ENCODE results near the gene NLGN2.

Gene NLGN2

DNA sequence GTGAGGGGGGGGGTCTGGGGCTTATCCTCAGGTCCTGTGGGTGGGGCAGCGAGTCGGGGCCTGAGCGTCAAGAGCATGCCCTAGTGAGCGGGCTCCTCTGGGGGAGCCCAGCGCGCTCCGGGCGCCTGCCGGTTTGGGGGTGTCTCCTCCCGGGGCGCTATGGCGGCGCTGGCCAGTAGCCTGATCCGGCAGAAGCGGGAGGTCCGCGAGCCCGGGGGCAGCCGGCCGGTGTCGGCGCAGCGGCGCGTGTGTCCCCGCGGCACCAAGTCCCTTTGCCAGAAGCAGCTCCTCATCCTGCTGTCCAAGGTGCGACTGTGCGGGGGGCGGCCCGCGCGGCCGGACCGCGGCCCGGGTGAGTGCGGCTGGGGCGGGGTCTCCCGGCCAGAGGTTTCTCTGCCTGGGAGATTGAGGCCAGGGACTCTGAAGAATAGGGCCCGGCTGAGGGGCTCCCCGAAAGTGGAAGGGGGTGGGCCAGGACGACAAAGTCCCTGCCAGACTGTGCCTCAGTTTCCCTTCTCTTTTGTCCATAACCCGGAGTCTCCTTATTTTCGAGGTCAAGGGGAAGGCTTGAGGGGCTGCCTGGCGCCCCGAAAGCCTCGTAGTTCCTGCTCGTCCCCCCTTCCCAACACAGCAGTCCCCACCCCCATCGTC is 31.9 kb downstream of the NLGN2 start, which contains the start of gene FGF11:
FGF11 (plus strand) TSS at position 51 of the 651 bp plus-strand sequence; CDS start at position 160, 109 bp downstream.
- no peak for DNase-seq (ENCODE audit: extremely low read depth, low read depth)
- TF ChIP-seq, protein P1, sequence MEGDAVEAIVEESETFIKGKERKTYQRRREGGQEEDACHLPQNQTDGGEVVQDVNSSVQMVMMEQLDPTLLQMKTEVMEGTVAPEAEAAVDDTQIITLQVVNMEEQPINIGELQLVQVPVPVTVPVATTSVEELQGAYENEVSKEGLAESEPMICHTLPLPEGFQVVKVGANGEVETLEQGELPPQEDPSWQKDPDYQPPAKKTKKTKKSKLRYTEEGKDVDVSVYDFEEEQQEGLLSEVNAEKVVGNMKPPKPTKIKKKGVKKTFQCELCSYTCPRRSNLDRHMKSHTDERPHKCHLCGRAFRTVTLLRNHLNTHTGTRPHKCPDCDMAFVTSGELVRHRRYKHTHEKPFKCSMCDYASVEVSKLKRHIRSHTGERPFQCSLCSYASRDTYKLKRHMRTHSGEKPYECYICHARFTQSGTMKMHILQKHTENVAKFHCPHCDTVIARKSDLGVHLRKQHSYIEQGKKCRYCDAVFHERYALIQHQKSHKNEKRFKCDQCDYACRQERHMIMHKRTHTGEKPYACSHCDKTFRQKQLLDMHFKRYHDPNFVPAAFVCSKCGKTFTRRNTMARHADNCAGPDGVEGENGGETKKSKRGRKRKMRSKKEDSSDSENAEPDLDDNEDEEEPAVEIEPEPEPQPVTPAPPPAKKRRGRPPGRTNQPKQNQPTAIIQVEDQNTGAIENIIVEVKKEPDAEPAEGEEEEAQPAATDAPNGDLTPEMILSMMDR (IDR thresholded peaks at IDR 0.05; ENCODE audit: low read depth, low read length, missing control alignments) = no peak
- H3K4me3 ChIP-seq (replicated peaks; ENCODE audit: low read depth, low read length) = peak within 1 kb of the TSS; percentile 31

DNA sequence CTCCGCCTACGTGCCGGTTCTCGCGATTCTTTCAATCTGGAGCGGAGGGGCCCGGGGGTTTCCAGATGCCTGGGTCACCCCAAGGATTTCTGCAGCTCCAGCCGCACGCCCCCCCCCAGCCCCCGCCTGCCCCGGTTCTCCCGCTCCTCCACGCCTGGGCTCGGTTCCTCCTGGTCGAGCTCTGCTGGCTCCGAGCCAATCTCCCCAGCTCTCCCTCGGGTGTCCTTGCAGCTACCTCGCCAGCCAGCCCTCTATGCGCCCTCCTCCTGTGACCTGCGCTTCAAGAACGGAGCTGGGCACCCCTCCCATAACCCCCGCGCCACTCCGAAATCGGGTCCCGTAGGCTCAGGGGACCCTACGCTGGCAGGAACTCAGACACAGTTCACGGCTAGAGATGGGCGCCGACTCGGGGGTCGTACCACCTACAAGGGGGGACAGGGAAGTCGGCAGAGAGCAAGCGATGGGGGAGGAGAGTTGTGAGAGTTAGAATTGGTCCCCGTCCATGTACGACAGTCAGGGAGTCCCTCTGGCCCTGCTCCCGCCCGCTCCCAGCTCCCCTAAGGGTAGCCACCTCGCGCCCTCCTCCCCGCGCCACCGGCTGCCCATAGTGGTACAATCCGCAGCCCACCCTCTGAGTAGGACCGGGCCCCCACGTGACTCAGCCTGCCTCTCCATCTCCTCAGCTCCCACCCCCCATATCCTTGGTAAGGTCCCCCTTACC is 32.6 kb downstream of the NLGN2 start:
- DNase-seq (ENCODE audit: extremely low read depth, low read depth) = no peak
- TF ChIP-seq, protein P1 (IDR thresholded peaks at IDR 0.05; ENCODE audit: low read depth, low read length, missing control alignments) = no peak
- H3K4me3 ChIP-seq (replicated peaks; ENCODE audit: low read depth, low read length) = peak overlapping the region; percentile 31

DNA sequence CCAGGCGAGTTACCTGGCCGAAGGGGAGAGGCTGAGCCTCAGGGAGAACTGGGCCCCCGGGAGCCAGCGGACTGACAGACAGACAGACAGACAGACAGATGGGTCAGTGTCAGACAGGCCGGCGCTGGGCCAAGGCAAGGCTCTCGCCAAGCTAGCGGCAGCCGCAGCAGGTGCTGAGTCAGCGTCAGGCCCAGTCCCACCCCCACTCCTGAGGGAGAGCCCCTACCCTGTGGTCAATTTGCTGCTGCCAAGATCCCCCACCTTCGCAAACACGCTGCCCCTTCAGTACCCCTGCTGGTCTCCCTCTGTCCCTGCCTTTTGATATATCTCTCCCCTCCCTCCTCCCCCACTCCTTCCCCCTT is 33.2 kb downstream of the NLGN2 start:
- DNase-seq (ENCODE audit: extremely low read depth, low read depth) = no peak

DNA sequence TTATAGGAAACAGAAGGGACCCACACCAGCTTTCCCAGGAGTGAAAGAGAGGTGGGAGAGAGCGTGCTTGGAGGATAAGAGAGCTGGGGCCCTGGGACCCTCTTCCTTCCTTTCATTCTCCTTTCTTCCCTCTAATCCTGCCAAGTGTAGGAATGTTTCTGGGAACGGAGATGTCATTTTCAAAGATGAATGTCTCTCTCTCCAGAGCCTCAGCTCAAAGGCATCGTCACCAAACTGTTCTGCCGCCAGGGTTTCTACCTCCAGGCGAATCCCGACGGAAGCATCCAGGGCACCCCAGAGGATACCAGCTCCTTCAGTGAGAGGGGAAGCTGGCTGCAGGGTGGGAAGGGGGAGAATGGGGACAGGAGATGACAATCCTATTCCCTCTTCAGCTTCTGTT is 33.6 kb downstream of the NLGN2 start:
- TF ChIP-seq, protein P1 (IDR thresholded peaks at IDR 0.05; ENCODE audit: low read depth, low read length, missing control alignments) = no peak
- no peak for DNase-seq (ENCODE audit: extremely low read depth, low read depth)
- no peak overlapping the region for H3K4me3 ChIP-seq (replicated peaks; ENCODE audit: low read depth, low read length)

More for the DNA sequence above, 33.2 kb downstream of the NLGN2 start:
- H3K4me3 ChIP-seq (replicated peaks; ENCODE audit: low read depth, low read length) = no peak overlapping the region; the same call in 1 of the 2 replicates
- TF ChIP-seq, protein P1 (IDR thresholded peaks at IDR 0.05; ENCODE audit: low read depth, low read length, missing control alignments) = no peak

DNA sequence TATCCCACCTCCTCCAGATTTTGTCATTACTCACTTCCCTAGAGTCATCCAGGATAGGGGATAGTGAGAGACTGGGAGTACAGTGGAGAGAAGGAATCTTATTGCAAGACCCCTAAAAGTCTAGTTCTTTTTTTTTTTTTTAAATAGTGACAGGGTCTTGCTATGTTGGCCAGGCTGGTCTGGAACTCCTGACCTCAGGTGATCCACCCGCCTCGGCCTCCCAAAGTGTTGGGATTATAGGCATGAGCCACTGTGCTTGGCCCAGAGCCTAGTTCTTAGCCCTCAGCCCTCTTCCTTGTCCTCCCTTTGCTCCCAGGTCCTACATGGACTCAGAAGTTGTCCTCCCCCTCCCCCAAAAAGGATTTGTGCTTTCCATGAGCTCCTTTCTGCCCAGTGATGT is 34.5 kb downstream of the NLGN2 start:
- no peak overlapping the region for H3K4me3 ChIP-seq (replicated peaks; ENCODE audit: low read depth, low read length)
- DNase-seq (ENCODE audit: extremely low read depth, low read depth) = no peak
- TF ChIP-seq, protein P1 (IDR thresholded peaks at IDR 0.05; ENCODE audit: low read depth, low read length, missing control alignments) = no peak

DNA sequence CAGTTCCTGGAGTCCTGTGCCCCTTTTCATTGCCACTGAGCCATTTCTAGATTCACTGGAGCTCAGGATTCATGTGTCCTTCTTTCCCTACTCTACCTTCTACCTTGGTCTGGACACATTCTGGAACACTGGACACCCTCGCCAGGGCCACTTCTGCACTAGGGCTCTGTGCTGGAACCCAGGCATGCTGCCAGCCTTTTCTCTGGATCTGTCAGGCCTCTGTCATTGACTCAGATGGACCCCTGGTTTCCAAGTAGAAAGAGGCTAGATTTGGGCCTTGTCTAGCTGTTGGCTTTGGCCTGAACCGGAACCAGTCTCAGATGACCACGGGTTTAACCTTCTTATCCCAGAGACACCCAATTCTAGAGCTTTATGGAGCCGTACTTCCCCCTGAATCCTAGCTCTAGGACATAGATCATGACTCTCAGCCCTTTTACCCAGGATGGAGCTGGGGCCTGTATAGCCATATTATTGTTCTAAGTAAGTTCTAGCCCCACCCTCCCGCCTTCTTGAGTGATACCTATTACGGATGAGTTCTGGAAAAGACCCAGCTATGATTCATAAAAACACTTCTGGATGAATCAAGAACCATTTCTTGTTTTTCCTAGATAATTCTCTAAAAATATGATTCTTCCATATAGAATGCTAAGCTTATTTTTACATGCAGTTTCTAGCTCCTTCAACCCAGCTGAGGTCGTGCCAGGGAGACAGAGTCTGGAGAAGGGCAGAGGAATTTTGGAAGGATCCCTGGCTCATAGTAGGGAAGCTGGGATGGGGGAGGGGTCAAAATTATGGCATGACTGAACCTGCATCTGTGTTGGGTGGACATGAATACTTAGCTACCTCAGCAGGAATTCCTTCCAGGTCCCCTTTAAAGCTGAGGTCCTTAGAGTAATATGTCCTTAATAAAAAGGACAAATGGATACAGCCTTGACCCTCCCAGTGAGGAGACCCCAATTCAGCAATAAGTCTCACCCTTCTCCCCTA is 36.1 kb downstream of the NLGN2 start:
- DNase-seq (ENCODE audit: extremely low read depth, low read depth) = no peak
- TF ChIP-seq, protein P1 (IDR thresholded peaks at IDR 0.05; ENCODE audit: low read depth, low read length, missing control alignments) = no peak
- H3K4me3 ChIP-seq (replicated peaks; ENCODE audit: low read depth, low read length) = no peak overlapping the region
